OCI-LY1 (cell line): ENCODE results near the gene ESYT2.

Experiments
- H2AFZ ChIP-seq: fragments of 200-600 bp; sonication (generic), shearing (Covaris generic); 2 replicates; pipeline ENCODE4 v1.6.0; 2014; ENCODE audit warnings: antibody characterized with exemption, mild to moderate bottlenecking, low read length
- H3F3A ChIP-seq: fragments of 200-600 bp; sonication (generic), shearing (Covaris generic); 2 replicates; pipeline ENCODE4 v1.6.0; 2014; ENCODE audit warnings: mild to moderate bottlenecking, antibody characterized with exemption, low read length, moderate library complexity; ENCODE audit not compliant: insufficient read depth
- H3K27ac ChIP-seq: fragments of 200-600 bp; sonication (generic); 2 replicates; pipeline ENCODE4 v1.5.1; 2014; ENCODE audit warnings: low read length, mixed run types, mild to moderate bottlenecking, low read depth; ENCODE audit not compliant: poor library complexity, severe bottlenecking
- H3K27me3 ChIP-seq: fragments of 200-600 bp; sonication (generic); 2 replicates; pipeline ENCODE4 v1.6.0; 2014; ENCODE audit warnings: antibody characterized with exemption, mild to moderate bottlenecking, low read length, moderate library complexity; ENCODE audit not compliant: insufficient read depth
- H3K36me3 ChIP-seq: fragments of 200-600 bp; sonication (generic); 2 replicates; pipeline ENCODE4 v1.6.1; 2014; ENCODE audit warnings: mild to moderate bottlenecking, antibody characterized with exemption, low read length, moderate library complexity, mixed read lengths; ENCODE audit not compliant: insufficient read depth
- H3K4me1 ChIP-seq: fragments of 200-600 bp; sonication (generic); 2 replicates; pipeline ENCODE4 v1.5.1; 2014; ENCODE audit warnings: mild to moderate bottlenecking, low read length, moderate library complexity; ENCODE audit not compliant: insufficient read depth, severe bottlenecking
- H3K4me2 ChIP-seq: fragments of 200-600 bp; sonication (generic), shearing (Covaris generic); 2 replicates; pipeline ENCODE4 v1.6.1; 2014; ENCODE audit warnings: low read length
- H3K4me3 ChIP-seq: fragments of 200-600 bp; sonication (generic); 2 replicates; pipeline ENCODE4 v1.5.1; 2014; ENCODE audit warnings: low read length, low read depth, mild to moderate bottlenecking, mixed read lengths; ENCODE audit not compliant: poor library complexity, severe bottlenecking
- H3K79me2 ChIP-seq: fragments of 200-600 bp; shearing (Covaris generic); 2 replicates; pipeline ENCODE4 v1.6.1; 2016; ENCODE audit warnings: mixed run types, low read length, mixed read lengths; ENCODE audit not compliant: insufficient read depth
- H3K9ac ChIP-seq: fragments of 200-600 bp; sonication (generic), shearing (Covaris generic); 2 replicates; pipeline ENCODE4 v1.6.1; 2014; ENCODE audit warnings: mild to moderate bottlenecking, low read length, mixed read lengths
- H3K9me2 ChIP-seq: fragments of 200-600 bp; sonication (generic), shearing (Covaris generic); 2 replicates; pipeline ENCODE4 v1.6.1; 2014; ENCODE audit warnings: low read depth, mild to moderate bottlenecking, low read length, mixed read lengths
- H3K9me3 ChIP-seq: fragments of 200-600 bp; shearing (Covaris generic); 2 replicates; pipeline ENCODE4 v1.6.1; 2014; ENCODE audit warnings: low read length, mixed read lengths
- H4K20me1 ChIP-seq: fragments of 200-600 bp; sonication (generic), shearing (Covaris generic); 2 replicates; pipeline ENCODE4 v1.6.0; 2016; ENCODE audit warnings: mild to moderate bottlenecking, low read length; ENCODE audit not compliant: insufficient read depth
- EZH2 ChIP-seq: fragments of 200-600 bp; sonication (generic), shearing (Covaris generic); IDR thresholded peaks from 2 replicates; pipeline ENCODE4 v1.8.0; 2017; ENCODE audit warnings: borderline replicate concordance, mixed run types, mild to moderate bottlenecking, antibody characterized with exemption, low read length, moderate library complexity, mixed read lengths
- TF ChIP-seq, protein P1 (sequence below): fragments of 200-600 bp; sonication (generic), shearing (Covaris generic); IDR thresholded peaks from 2 replicates; pipeline ENCODE4 v1.5.1; 2017; ENCODE audit warnings: mild to moderate bottlenecking, antibody characterized with exemption, low read length, moderate library complexity, mixed read lengths

Gene ESYT2

DNA sequence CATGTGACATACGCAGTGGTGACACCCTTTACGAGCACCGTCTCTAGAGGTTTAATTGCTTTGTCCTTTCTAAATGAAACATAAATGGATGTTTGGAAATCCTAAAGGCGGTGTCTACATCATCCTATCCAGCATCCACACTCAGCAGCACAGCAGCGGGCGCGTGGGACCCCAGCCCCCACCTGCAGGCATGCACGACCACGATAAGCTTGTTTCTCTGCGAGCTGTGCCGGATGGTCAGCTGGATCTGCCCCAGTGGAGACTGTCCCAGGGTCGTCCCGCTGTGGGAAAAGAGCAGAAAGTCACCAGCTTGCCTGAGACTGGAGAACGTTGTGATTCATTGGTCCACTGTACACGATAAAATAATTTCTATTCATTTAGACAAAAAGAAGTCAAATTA, 90.5 kb downstream of the ESYT2 start:
- Histone ChIP-seq H2AFZ (no peak overlapping the region), H3K4me1 (no peaks in the 10 kb centered on the region), H3K36me3 (peaks cover 17% of the 10 kb centered on the region), H3K4me2 (no peak overlapping the region), H3K9ac (no peak overlapping the region), H3K9me3 (no peaks in the 10 kb centered on the region), H3F3A (no peaks in the 10 kb centered on the region), H3K4me3 (no peak overlapping the region), H4K20me1 (no peaks in the 10 kb centered on the region), H3K27ac (no peak overlapping the region), H3K79me2 (no peaks in the 10 kb centered on the region), H3K9me2 (no peaks in the 10 kb centered on the region), H3K27me3 (no peaks in the 10 kb centered on the region)
- TF ChIP-seq, protein P1, sequence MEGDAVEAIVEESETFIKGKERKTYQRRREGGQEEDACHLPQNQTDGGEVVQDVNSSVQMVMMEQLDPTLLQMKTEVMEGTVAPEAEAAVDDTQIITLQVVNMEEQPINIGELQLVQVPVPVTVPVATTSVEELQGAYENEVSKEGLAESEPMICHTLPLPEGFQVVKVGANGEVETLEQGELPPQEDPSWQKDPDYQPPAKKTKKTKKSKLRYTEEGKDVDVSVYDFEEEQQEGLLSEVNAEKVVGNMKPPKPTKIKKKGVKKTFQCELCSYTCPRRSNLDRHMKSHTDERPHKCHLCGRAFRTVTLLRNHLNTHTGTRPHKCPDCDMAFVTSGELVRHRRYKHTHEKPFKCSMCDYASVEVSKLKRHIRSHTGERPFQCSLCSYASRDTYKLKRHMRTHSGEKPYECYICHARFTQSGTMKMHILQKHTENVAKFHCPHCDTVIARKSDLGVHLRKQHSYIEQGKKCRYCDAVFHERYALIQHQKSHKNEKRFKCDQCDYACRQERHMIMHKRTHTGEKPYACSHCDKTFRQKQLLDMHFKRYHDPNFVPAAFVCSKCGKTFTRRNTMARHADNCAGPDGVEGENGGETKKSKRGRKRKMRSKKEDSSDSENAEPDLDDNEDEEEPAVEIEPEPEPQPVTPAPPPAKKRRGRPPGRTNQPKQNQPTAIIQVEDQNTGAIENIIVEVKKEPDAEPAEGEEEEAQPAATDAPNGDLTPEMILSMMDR = no peak
- TF ChIP-seq EZH2 = no peak

DNA sequence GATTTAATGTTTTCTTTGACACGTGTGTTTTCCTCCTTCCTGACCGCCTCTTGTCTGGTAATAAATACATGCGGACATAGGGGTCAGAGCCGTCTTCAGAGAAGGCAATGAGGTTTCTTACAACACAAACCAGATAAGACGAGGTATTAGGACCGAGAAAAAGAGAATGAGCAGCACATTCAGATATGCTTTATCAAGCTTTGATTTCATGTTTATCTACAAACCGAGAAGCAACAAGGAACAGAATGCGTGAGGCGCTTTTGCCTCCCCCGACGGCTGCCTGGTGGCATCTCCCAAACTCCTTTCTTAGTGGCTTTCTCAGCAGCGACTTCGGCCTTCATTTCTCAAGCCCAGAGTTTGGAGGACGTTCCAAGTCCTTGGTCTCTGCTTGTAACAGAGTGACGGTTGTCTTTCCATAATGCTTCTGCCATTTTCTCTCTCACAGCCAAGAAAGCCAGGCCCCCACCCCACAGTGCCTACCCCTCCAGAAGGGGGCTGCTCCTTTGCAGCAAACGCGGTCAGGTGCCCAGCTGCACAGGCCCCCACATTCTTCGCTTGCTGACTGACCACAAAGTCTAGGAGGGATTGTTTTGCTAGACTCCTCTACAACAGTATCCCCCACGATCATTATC, 92.1 kb downstream of the ESYT2 start:
- Histone ChIP-seq H3K27ac (no peak overlapping the region), H3K4me2 (no peak overlapping the region), H3K4me1 (no peaks in the 10 kb centered on the region), H3K36me3 (peaks cover 17% of the 10 kb centered on the region), H2AFZ (no peak overlapping the region), H3F3A (no peaks in the 10 kb centered on the region), H3K9me2 (no peaks in the 10 kb centered on the region), H3K27me3 (no peaks in the 10 kb centered on the region), H3K79me2 (no peaks in the 10 kb centered on the region), H4K20me1 (no peaks in the 10 kb centered on the region), H3K9ac (no peak overlapping the region), H3K9me3 (no peaks in the 10 kb centered on the region), H3K4me3 (no peak overlapping the region)
- TF ChIP-seq EZH2 = no peak
- TF ChIP-seq, protein P1 = no peak

DNA sequence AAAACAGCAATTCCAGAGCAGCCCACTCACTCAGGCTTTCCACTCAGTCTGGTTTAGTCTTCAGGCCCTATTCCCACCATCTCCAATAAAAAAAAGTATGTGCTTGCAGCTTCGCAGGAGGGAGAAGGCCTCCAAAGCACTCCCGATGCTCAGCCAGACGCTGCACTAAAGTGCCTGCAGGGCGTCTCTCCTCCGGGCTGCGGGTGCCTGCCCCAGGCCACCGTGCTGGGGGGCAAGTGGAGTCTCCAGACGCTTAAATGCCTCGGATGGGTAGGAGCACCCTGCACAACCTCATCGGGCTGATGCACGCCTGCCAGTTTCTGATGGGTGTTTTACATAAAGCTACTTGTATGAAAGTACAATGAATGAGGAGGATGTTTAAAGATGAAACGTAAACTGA, 93.4 kb downstream of the ESYT2 start:
- Histone ChIP-seq H3K9me3 (no peaks in the 10 kb centered on the region), H3K4me1 (no peaks in the 10 kb centered on the region), H4K20me1 (no peaks in the 10 kb centered on the region), H3K79me2 (no peaks in the 10 kb centered on the region), H3K4me2 (no peak overlapping the region), H3K9ac (no peak overlapping the region), H3K27ac (no peak overlapping the region), H3K9me2 (no peaks in the 10 kb centered on the region), H3K27me3 (no peaks in the 10 kb centered on the region), H3F3A (no peaks in the 10 kb centered on the region), H3K36me3 (peaks cover 9% of the 10 kb centered on the region), H2AFZ (no peak overlapping the region), H3K4me3 (no peak overlapping the region)
- no peak for TF ChIP-seq EZH2
- TF ChIP-seq, protein P1 = no peak
